ENCODE results near the gene POLG2.

GRCh38 chr17:64457156-64457555, 39.7 kb downstream of the POLG2 start:
- TF ChIP-seq CTCF (IDR thresholded peaks at IDR 0.05): no peak
- TF ChIP-seq POLR2AphosphoS5 (IDR thresholded peaks at IDR 0.05): no peak
- no peak for TF ChIP-seq POLR2A (IDR thresholded peaks at IDR 0.05)
- no peak for TF ChIP-seq EP300 (IDR thresholded peaks at IDR 0.05; ENCODE audit: low read depth)
